Panc1 (cell line): ENCODE results near the gene SERPINE2.

ENCODE experiments used
- POLR2AphosphoS5 ChIP-seq: IDR thresholded peaks from 2 replicates; pipeline ENCODE4 v1.6.1; 2012; ENCODE audit warnings: mild to moderate bottlenecking, low read depth, low read length, moderate library complexity
- SIN3A ChIP-seq: IDR thresholded peaks from 2 replicates; pipeline ENCODE4 v1.6.1; 2012; ENCODE audit warnings: low read depth, mild to moderate bottlenecking, low read length, moderate library complexity, borderline replicate concordance; ENCODE audit not compliant: insufficient read depth
- TF ChIP-seq, protein P1 (sequence below): fragments of 450-650 bp; IDR thresholded peaks from 2 replicates; pipeline ENCODE4 v1.5.1; 2017; ENCODE audit warnings: mild to moderate bottlenecking
- TF ChIP-seq, protein P2 (sequence below), 2 experiments: IDR thresholded peaks; 2 replicates each; pipeline ENCODE4 v1.6.1; 2011 to 2012; ENCODE audit warnings: low read depth in 2 of 2, control low read depth in 1 of 2, low read length in 1 of 2, mild to moderate bottlenecking in 1 of 2, moderate library complexity in 1 of 2; ENCODE audit not compliant: insufficient read depth in 1 of 2

DNA sequence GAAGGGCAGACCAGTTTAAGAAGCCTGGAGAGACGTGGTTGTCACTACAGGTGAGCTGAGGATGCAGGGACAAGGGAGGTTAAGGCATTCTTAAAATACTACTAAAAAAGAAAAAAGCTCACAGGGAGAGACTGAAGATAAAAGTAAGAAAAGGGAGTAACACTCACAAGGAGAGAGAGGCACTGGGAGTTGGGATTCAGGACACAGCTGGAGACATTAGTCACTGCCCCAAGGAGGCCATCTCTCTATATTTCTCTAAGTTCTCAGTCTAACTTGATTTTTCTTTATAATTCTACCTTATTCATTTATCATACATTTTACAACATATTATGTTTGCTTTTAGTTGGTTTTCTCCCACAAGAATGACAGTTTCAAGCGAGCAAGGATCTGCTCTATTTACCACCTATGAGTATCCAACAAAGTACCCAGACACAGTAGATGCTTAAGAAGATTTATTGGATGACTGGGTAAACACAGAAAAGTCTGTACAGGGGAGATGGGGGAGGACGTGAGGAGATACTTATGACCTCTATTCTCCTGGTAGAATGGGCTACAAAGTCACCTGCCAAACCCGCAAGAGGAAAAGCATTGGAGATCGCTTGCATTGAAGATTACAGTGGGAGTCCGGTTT, 2.2 kb downstream of the SERPINE2 start:
- TF ChIP-seq, protein P1, sequence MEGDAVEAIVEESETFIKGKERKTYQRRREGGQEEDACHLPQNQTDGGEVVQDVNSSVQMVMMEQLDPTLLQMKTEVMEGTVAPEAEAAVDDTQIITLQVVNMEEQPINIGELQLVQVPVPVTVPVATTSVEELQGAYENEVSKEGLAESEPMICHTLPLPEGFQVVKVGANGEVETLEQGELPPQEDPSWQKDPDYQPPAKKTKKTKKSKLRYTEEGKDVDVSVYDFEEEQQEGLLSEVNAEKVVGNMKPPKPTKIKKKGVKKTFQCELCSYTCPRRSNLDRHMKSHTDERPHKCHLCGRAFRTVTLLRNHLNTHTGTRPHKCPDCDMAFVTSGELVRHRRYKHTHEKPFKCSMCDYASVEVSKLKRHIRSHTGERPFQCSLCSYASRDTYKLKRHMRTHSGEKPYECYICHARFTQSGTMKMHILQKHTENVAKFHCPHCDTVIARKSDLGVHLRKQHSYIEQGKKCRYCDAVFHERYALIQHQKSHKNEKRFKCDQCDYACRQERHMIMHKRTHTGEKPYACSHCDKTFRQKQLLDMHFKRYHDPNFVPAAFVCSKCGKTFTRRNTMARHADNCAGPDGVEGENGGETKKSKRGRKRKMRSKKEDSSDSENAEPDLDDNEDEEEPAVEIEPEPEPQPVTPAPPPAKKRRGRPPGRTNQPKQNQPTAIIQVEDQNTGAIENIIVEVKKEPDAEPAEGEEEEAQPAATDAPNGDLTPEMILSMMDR: no peak
- TF ChIP-seq, protein P2, sequence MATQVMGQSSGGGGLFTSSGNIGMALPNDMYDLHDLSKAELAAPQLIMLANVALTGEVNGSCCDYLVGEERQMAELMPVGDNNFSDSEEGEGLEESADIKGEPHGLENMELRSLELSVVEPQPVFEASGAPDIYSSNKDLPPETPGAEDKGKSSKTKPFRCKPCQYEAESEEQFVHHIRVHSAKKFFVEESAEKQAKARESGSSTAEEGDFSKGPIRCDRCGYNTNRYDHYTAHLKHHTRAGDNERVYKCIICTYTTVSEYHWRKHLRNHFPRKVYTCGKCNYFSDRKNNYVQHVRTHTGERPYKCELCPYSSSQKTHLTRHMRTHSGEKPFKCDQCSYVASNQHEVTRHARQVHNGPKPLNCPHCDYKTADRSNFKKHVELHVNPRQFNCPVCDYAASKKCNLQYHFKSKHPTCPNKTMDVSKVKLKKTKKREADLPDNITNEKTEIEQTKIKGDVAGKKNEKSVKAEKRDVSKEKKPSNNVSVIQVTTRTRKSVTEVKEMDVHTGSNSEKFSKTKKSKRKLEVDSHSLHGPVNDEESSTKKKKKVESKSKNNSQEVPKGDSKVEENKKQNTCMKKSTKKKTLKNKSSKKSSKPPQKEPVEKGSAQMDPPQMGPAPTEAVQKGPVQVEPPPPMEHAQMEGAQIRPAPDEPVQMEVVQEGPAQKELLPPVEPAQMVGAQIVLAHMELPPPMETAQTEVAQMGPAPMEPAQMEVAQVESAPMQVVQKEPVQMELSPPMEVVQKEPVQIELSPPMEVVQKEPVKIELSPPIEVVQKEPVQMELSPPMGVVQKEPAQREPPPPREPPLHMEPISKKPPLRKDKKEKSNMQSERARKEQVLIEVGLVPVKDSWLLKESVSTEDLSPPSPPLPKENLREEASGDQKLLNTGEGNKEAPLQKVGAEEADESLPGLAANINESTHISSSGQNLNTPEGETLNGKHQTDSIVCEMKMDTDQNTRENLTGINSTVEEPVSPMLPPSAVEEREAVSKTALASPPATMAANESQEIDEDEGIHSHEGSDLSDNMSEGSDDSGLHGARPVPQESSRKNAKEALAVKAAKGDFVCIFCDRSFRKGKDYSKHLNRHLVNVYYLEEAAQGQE (IDR thresholded peaks at IDR 0.05; ENCODE audit: insufficient read depth in 1 of 2, low read depth in 2 of 2, low read length in 1 of 2): no peak
- TF ChIP-seq POLR2AphosphoS5 (no peak), SIN3A (no peak)
